Measurements from ENCODE around the gene DHX34.
"Not testable (repeated sequence)": the region's sequence is repeated elsewhere in the genome, so short reads cannot be mapped to it uniquely, and the experiment has no call there.

The DHX34 gene

GRCh38 chr19:47391510-47392223 lies 42.6 kb downstream of the DHX34 start:
- peak; percentile 84 to 87 for DNase-seq

- no peak for DNase-seq
These were observed 49.8 kb downstream of the DHX34 start for GRCh38 chr19:47398707-47399597.

GRCh38 chr19:47402504-47402903 lies 53.4 kb downstream of the DHX34 start:
- DNase-seq, result no peak

GRCh38 chr19:47404334-47405196 lies 55.5 kb downstream of the DHX34 start:
- DNase-seq, result no peak

GRCh38 chr19:47405197-47405550 lies 56.1 kb downstream of the DHX34 start:
- no peak for DNase-seq

- DNase-seq, result no peak
These were observed 56.8 kb downstream of the DHX34 start for GRCh38 chr19:47405854-47406417.

GRCh38 chr19:47406711-47407416 lies 57.7 kb downstream of the DHX34 start:
- DNase-seq, result no peak

- DNase-seq, result no peak
These were observed 58.3 kb downstream of the DHX34 start for GRCh38 chr19:47407417-47407774.

GRCh38 chr19:47408156-47408938 lies 59.2 kb downstream of the DHX34 start:
- no peak for DNase-seq

GRCh38 chr19:47411101-47411500 lies 62.0 kb downstream of the DHX34 start:
- no peak for DNase-seq

GRCh38 chr19:47411696-47412095 lies 62.6 kb downstream of the DHX34 start:
- not testable (repeated sequence) for DNase-seq

- no peak for DNase-seq
These were observed 64.8 kb downstream of the DHX34 start for GRCh38 chr19:47413941-47414340.

- peak; percentile 15 to 57 for DNase-seq
These were observed 65.4 kb downstream of the DHX34 start for GRCh38 chr19:47414469-47414868.

GRCh38 chr19:47415953-47416642 lies 67.0 kb downstream of the DHX34 start:
- no peak for DNase-seq

GRCh38 chr19:47416643-47416985 lies 67.5 kb downstream of the DHX34 start:
- DNase-seq, result no peak

GRCh38 chr19:47417107-47417745 lies 68.1 kb downstream of the DHX34 start:
- DNase-seq, result no peak

GRCh38 chr19:47417746-47418691 lies 68.9 kb downstream of the DHX34 start:
- no peak for DNase-seq

- no peak for DNase-seq
These were observed 69.5 kb downstream of the DHX34 start for GRCh38 chr19:47418692-47419029.

All from inflammatory macrophage (primary cell).